Measurements from ENCODE around the gene TSPAN32. TPM values are rescaled to one million over a fixed set of nuclear protein-coding genes. Genes with fewer than 3 reads are reported as not detected.

Gene TSPAN32
- total and polyA plus RNA-seq, 10 of the 15 experiments (the other 5 are each of a cell fraction or from before 2014, with no cell fraction given) = 0.08 TPM; not detected in 9

GRCh38 chr11:2360081-2360642 lies 58.3 kb downstream of the TSPAN32 start:
- WGBS (ENCODE audit: insufficient coverage, insufficient replicate concordance, low lambda C conversion rate, missing lambda C conversion rate) = 45% methylated on average over 14 of the region's 14 CpGs
- intact Hi-C loops (cut with micrococcal nuclease; ENCODE audit: unreplicated experiment) (no loop called here), in situ Hi-C loops (cut with MboI) (no loop called here)
- BruUV-seq (replicated peaks) = no TSS peak
- no peak for DNase-seq (ENCODE audit: low read depth, low spot score)
- H3K36me3 ChIP-seq (ENCODE audit: control insufficient read depth in 2 of 2, insufficient read depth in 2 of 2, low read length in 1 of 2) = no peaks in the 10 kb centered on the region
- CTCF ChIA-PET = no interaction called here
- POLR2A ChIA-PET = no interaction called here
- RAD21 ChIA-PET (ENCODE audit: unreplicated experiment) = no interaction called here
- no peak overlapping the region for H3K9ac ChIP-seq (ENCODE audit: control insufficient read depth, insufficient read depth, low read length)
- no peaks in the 10 kb centered on the region for H3K79me2 ChIP-seq (ENCODE audit: control insufficient read depth, insufficient read depth, low read length)
- H3K4me1 ChIP-seq (ENCODE audit: control insufficient read depth, insufficient read depth, low read length) = no peaks in the 10 kb centered on the region
- TF ChIP-seq USF1 (IDR thresholded peaks at IDR 0.05; ENCODE audit: borderline replicate concordance, extremely low read length, insufficient read depth, low read depth, low read length) = no peak
- no peak for ATAC-seq
- no peaks in the 10 kb centered on the region for H4K20me1 ChIP-seq (ENCODE audit: control insufficient read depth, insufficient read depth)
- no peak overlapping the region for H3K4me2 ChIP-seq (ENCODE audit: control insufficient read depth, insufficient read depth)
- SMC1A ChIA-PET (ENCODE audit: uncharacterized antibody, unreplicated experiment) = no interaction called here
- no peak overlapping the region for H3K27ac ChIP-seq (ENCODE audit: control insufficient read depth, insufficient read depth)
- H2AFZ ChIP-seq (ENCODE audit: control insufficient read depth, low read depth, low read length) = no peak overlapping the region
- FAIRE-seq = no peak
- no peak overlapping the region for H3K4me3 ChIP-seq
- no peaks in the 10 kb centered on the region; a peak in 1 of 4 replicates for H3K27me3 ChIP-seq (replicated peaks in 1 of 2; ENCODE audit: control insufficient read depth in 2 of 2, insufficient read depth in 2 of 2, low read length in 1 of 2)
- no peaks in the 10 kb centered on the region for H3K9me3 ChIP-seq (replicated peaks; ENCODE audit: control insufficient read depth, insufficient read depth, low read length)

GRCh38 chr11:2361565-2361964 lies 59.8 kb downstream of the TSPAN32 start:
- POLR2A ChIA-PET = no interaction called here
- Histone ChIP-seq H3K4me1 (ENCODE audit: control insufficient read depth, insufficient read depth, low read length) (no peaks in the 10 kb centered on the region), H4K20me1 (ENCODE audit: control insufficient read depth, insufficient read depth) (no peaks in the 10 kb centered on the region), H3K27me3 (replicated peaks in 1 of 2; ENCODE audit: control insufficient read depth in 2 of 2, insufficient read depth in 2 of 2, low read length in 1 of 2) (no peaks in the 10 kb centered on the region; a peak in 2 of 4 replicates), H3K27ac (ENCODE audit: control insufficient read depth, insufficient read depth) (no peak overlapping the region), H2AFZ (ENCODE audit: control insufficient read depth, low read depth, low read length) (no peak overlapping the region), H3K36me3 (ENCODE audit: control insufficient read depth in 2 of 2, insufficient read depth in 2 of 2, low read length in 1 of 2) (no peaks in the 10 kb centered on the region), H3K79me2 (ENCODE audit: control insufficient read depth, insufficient read depth, low read length) (no peaks in the 10 kb centered on the region), H3K4me2 (ENCODE audit: control insufficient read depth, insufficient read depth) (no peak overlapping the region), H3K9me3 (replicated peaks; ENCODE audit: control insufficient read depth, insufficient read depth, low read length) (no peaks in the 10 kb centered on the region), H3K9ac (ENCODE audit: control insufficient read depth, insufficient read depth, low read length) (no peak overlapping the region), H3K4me3 (no peak overlapping the region)
- DNase-seq (ENCODE audit: low read depth, low spot score) (no peak), ATAC-seq (no peak), FAIRE-seq (no peak)
- RAD21 ChIA-PET (ENCODE audit: unreplicated experiment) = no interaction called here
- no TSS peak for BruUV-seq (replicated peaks)
- 39% methylated on average over 9 of the region's 9 CpGs for WGBS (ENCODE audit: insufficient coverage, insufficient replicate concordance, low lambda C conversion rate, missing lambda C conversion rate)
- intact Hi-C loops (cut with micrococcal nuclease; ENCODE audit: unreplicated experiment) (no loop called here), in situ Hi-C loops (cut with MboI) (no loop called here)
- SMC1A ChIA-PET (ENCODE audit: uncharacterized antibody, unreplicated experiment) = no interaction called here
- TF ChIP-seq RELB (IDR thresholded peaks at IDR 0.05; ENCODE audit: low read depth) = no peak
- CTCF ChIA-PET = no interaction called here

Data from GM12878 (cell line).